Measurements from ENCODE around the gene PCDHGC4.

The PCDHGC4 gene

DNA sequence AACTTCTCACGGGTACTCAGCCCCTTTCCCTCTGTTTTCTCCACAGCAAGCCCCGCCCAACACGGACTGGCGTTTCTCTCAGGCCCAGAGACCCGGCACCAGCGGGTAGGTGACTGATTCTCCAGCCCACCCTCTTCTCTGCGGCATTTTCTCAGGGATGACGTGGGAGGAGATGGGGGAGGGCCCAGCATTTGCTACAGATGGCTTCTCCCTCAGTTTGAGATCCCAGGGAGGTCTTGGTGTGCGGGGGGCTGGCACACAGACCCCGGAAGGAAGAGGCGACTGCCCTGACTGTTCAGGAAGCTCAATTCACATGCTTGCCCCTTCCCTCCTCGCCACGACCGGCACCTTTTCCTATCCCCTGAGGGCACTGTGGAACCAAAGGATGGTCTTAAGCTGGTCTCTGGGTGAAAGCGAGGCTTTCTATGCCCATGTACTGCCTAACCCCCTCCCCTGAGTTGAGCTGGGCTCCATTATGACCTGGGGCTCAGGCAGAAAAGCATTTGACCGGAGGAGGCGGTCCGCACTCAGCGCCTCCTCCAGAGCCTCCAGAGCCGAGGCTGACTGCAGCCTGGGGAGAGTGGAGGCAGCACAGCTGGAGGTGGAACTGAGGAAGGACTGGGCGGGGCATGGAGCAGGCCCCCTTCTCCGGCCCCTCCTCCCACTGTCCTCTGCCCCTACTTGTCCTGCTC lies 10.1 kb downstream of the PCDHGC4 start:
- FAIRE-seq = peak; percentile 5

DNA sequence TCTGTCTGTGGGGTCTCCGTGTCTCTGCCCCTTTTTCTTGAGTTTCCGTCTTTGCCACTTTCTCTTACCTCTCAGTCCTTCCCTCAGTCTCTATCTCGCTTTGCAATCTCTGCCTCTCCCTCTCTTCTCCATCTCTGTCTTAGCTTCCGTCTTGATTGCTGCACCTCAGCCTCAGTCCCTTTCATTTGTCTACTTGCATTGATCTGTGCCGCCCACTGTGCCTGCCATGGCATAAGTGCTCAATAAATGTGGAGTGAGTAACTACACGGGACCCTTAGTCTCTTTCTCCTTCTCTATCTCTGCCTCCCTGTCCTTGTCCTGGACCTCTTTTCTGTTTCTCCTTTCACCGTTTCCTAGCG lies 10.6 kb downstream of the PCDHGC4 start:
- DNase-seq (ENCODE audit: insufficient read length, low spot score) = no peak
- FAIRE-seq = no peak

More for the DNA sequence above, 10.1 kb downstream of the PCDHGC4 start:
- DNase-seq (ENCODE audit: insufficient read length, low spot score) = no peak
- TF ChIP-seq SPI1 (IDR thresholded peaks at IDR 0.05; ENCODE audit: low read depth, low read length) = no peak
- no peak for TF ChIP-seq POU2F2 (IDR thresholded peaks at IDR 0.05; ENCODE audit: low read depth, low read length)
- no peak for TF ChIP-seq POLR2A (IDR thresholded peaks at IDR 0.05; ENCODE audit: low read depth, low read length)
- no peak for TF ChIP-seq PAX5 (IDR thresholded peaks at IDR 0.05; ENCODE audit: insufficient read depth, low read length, severe bottlenecking)
- no peak for TF ChIP-seq POLR2AphosphoS5 (IDR thresholded peaks at IDR 0.05; ENCODE audit: low read depth, low read length)
- TF ChIP-seq TAF1 (IDR thresholded peaks at IDR 0.05; ENCODE audit: low read depth, low read length) = no peak

DNA sequence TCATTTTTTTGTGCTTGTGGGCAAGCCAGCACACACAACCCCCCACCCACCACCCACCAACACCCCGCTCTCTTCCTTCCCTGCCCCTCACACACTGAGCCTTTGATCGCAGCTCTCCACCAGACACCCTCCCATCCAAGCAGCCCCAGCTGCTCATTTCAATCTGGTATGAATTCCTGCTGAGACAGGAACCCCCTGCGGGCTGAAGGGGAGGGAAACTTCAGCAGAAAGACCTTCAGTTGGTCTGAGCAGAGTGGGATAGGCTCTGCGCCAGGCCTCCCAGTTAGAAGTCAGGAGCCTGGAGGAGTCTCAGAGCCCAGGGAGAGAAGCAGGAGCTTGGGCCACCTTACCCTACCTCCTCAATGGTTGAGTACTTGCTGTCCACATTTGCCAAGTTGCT lies 11.2 kb downstream of the PCDHGC4 start:
- DNase-seq (ENCODE audit: insufficient read length, low spot score) = no peak
- FAIRE-seq = no peak
- TF ChIP-seq SPI1 (IDR thresholded peaks at IDR 0.05; ENCODE audit: low read depth, low read length) (no peak), TAF1 (IDR thresholded peaks at IDR 0.05; ENCODE audit: low read depth, low read length) (no peak), POU2F2 (IDR thresholded peaks at IDR 0.05; ENCODE audit: low read depth, low read length) (no peak), POLR2AphosphoS5 (IDR thresholded peaks at IDR 0.05; ENCODE audit: low read depth, low read length) (no peak)

More for the DNA sequence above, 10.6 kb downstream of the PCDHGC4 start:
- TF ChIP-seq POLR2AphosphoS5 (IDR thresholded peaks at IDR 0.05; ENCODE audit: low read depth, low read length) = no peak
- no peak for TF ChIP-seq PAX5 (IDR thresholded peaks at IDR 0.05; ENCODE audit: insufficient read depth, low read length, severe bottlenecking)
- TF ChIP-seq SPI1 (IDR thresholded peaks at IDR 0.05; ENCODE audit: low read depth, low read length) = no peak
- no peak for TF ChIP-seq POU2F2 (IDR thresholded peaks at IDR 0.05; ENCODE audit: low read depth, low read length)
- TF ChIP-seq POLR2A (IDR thresholded peaks at IDR 0.05; ENCODE audit: low read depth, low read length) = no peak
- TF ChIP-seq TAF1 (IDR thresholded peaks at IDR 0.05; ENCODE audit: low read depth, low read length) = no peak

DNA sequence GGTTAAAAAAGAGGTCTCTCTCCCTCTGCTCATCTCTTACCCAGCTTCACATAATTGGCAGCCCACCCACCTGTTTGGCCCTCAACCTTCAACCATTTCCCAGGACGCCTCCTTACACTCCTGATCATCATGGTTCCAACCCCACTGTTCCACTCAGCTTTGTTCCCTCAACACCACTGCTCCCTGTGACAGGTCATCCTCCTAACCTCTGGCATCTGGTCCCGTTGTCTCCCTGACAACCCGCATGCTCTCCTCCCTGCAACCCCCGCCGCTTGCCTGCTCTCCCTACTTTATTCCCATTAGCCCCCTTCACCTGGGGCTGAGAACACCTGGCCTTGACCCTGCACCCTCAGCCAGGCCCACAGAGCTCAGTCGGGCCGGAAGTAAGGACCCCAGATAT lies 16.9 kb downstream of the PCDHGC4 start:
- FAIRE-seq (peak; percentile 5), DNase-seq (ENCODE audit: insufficient read length, low spot score) (no peak)
- TF ChIP-seq POLR2AphosphoS5 (IDR thresholded peaks at IDR 0.05; ENCODE audit: low read depth, low read length) (no peak), TAF1 (IDR thresholded peaks at IDR 0.05; ENCODE audit: low read depth, low read length) (no peak), POLR2A (IDR thresholded peaks at IDR 0.05; ENCODE audit: low read depth, low read length) (no peak), PAX5 (IDR thresholded peaks at IDR 0.05; ENCODE audit: insufficient read depth, low read length, severe bottlenecking) (no peak), POU2F2 (IDR thresholded peaks at IDR 0.05; ENCODE audit: low read depth, low read length) (no peak), SPI1 (IDR thresholded peaks at IDR 0.05; ENCODE audit: low read depth, low read length) (no peak)

DNA sequence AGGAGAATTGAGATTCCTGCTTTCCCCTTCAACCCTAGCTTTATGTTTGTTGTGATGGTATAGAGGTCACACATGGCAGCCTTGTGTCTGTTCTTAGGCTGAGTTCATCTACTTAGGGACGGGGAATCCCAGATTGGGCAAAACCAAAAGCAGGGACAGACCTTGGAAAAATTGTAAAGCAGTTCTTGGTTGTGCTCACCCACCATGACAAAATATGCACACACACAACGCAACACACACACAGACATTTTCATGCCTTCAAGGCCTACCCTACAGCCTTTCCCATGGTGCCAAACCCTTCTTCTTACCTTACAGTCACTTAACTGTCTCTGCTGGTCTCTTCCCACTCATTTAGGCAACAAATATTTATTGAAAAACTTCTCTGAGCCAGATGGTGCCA lies 18.9 kb downstream of the PCDHGC4 start:
- FAIRE-seq (peak; percentile 90), DNase-seq (ENCODE audit: insufficient read length, low spot score) (no peak)
- TF ChIP-seq POU2F2 (IDR thresholded peaks at IDR 0.05; ENCODE audit: low read depth, low read length) = no peak
- no peak for TF ChIP-seq POLR2AphosphoS5 (IDR thresholded peaks at IDR 0.05; ENCODE audit: low read depth, low read length)
- peak; percentile 68 for TF ChIP-seq PAX5 (IDR thresholded peaks at IDR 0.05; ENCODE audit: insufficient read depth, low read length, severe bottlenecking)
- TF ChIP-seq SPI1 (IDR thresholded peaks at IDR 0.05; ENCODE audit: low read depth, low read length) = no peak
- TF ChIP-seq POLR2A (IDR thresholded peaks at IDR 0.05; ENCODE audit: low read depth, low read length) = no peak

DNA sequence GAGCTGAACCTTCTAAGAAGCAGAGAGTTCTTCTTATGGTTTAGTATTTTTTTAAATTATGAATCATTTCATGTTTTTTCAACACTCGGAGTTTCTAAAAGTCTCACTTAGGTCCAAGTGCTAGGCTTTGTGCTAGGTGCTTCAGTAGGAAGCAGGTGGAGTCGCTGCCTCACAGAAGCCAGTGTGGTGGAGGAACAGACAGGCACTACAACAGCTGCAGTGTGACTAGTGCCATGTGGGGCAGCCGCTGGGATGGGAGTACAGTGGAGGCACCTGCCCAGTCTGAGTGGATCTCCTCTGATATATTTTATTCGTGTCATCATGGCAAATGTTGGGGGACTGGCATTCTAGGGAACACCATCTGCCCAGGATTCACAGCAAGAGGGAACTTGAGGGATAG lies 19.4 kb downstream of the PCDHGC4 start:
- peak; percentile 50 for FAIRE-seq
- DNase-seq (ENCODE audit: insufficient read length, low spot score) = no peak
- no peak for TF ChIP-seq POU2F2 (IDR thresholded peaks at IDR 0.05; ENCODE audit: low read depth, low read length)
- TF ChIP-seq PAX5 (IDR thresholded peaks at IDR 0.05; ENCODE audit: insufficient read depth, low read length, severe bottlenecking) = no peak
- no peak for TF ChIP-seq SPI1 (IDR thresholded peaks at IDR 0.05; ENCODE audit: low read depth, low read length)
- no peak for TF ChIP-seq TAF1 (IDR thresholded peaks at IDR 0.05; ENCODE audit: low read depth, low read length)
- TF ChIP-seq POLR2A (IDR thresholded peaks at IDR 0.05; ENCODE audit: low read depth, low read length) = no peak
- TF ChIP-seq POLR2AphosphoS5 (IDR thresholded peaks at IDR 0.05; ENCODE audit: low read depth, low read length) = no peak

DNA sequence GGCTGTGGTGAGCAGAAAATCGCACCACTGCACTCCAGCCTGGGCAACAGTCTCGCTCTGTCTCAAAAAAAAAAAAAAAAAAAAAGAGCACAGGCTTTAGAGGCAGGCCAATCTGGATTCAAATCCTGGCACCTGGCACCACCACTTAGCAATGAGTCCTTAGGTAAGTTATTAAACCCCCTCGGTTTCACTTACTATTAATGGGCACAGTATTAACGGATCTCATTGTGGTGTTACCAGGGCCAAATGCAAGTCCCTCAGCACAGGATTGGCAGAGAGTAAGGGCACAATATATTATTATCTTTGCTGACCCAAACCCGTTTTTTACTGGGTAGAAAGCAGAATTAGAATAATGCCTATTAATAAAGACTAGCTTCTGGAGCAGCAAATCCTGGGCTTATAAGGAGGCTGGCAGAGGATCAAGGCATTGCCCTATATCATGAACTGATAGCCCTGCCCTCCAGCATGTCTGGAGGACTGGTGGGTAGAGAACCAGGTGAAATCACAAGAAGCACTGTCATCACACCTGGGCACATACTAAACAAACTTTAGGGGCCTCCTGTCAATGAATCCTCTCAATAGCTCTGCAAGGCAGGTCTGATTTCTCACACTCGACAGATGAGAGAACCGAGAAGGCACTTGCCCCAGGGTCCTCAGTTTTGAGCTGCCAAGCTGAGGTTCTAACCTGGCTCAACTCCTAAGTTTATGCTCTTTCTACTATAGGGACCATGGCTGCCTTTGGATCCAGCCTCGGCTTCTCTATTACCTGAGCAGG lies 21.7 kb downstream of the PCDHGC4 start:
- no peak for DNase-seq (ENCODE audit: insufficient read length, low spot score)
- peak; percentile 80 for FAIRE-seq
- TF ChIP-seq POLR2A (IDR thresholded peaks at IDR 0.05; ENCODE audit: low read depth, low read length) (no peak), POU2F2 (IDR thresholded peaks at IDR 0.05; ENCODE audit: low read depth, low read length) (no peak), PAX5 (IDR thresholded peaks at IDR 0.05; ENCODE audit: insufficient read depth, low read length, severe bottlenecking) (no peak), SPI1 (IDR thresholded peaks at IDR 0.05; ENCODE audit: low read depth, low read length) (no peak), TAF1 (IDR thresholded peaks at IDR 0.05; ENCODE audit: low read depth, low read length) (no peak), POLR2AphosphoS5 (IDR thresholded peaks at IDR 0.05; ENCODE audit: low read depth, low read length) (no peak)

DNA sequence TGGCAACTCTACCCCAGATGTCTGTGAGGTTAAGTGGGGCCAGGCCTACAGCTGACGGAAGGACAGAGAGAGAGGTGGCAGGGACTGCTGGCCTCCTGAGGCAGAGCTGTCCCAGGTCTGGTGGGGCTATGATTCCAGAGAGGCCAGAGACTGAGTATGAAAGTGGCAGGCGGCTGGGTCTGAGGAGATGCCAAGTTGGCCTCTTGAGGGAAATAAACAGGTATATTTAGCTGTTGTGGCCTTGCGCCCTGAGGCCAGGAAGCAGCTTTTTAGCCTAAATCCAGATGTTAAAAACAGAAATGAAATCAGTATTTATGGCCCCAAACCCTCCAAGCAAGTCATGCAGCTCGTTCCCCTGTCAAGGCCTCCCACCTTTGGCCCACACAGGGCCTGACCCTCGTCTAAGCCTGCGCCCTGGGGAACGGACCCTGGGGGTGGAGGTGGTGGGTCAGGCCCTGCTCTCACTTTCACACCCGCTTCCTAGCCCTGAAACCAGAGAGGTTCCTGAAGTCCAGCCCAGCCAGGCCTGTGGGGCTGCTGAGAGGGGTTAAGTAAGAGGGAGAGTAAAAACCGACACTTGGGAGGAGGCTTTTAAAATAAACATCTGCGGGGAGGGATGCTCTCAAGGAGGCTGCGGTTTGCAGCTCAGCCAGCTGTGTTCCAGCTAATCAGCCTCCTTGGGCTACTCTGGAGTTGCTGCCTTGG lies 22.7 kb downstream of the PCDHGC4 start:
- TF ChIP-seq PAX5 (IDR thresholded peaks at IDR 0.05; ENCODE audit: insufficient read depth, low read length, severe bottlenecking) = no peak
- TF ChIP-seq SPI1 (IDR thresholded peaks at IDR 0.05; ENCODE audit: low read depth, low read length) = peak; percentile 34; the same call in 1 of the 2 replicates
- DNase-seq (ENCODE audit: insufficient read length, low spot score) (no peak), FAIRE-seq (peak; percentile 92)

DNA sequence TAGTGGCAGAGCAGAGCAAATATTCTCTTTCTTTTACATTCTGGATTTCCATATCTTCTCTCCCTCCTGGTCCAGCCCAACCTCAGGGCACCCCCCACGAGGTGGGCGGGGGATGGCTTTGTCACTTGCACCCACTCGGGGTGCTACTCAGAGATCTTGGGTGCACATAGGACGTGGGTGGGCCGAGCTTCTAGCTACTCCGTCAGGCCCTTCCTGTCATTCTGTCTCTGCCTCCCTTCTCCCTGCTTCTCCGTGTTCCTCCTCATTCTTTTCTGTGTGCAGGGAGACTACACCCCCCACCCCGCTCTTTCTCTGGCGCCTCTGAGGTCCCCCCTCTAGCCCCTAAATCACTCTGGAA lies 23.6 kb downstream of the PCDHGC4 start:
- no peak for DNase-seq (ENCODE audit: insufficient read length, low spot score)
- FAIRE-seq = peak; percentile 73
- no peak for TF ChIP-seq POLR2AphosphoS5 (IDR thresholded peaks at IDR 0.05; ENCODE audit: low read depth, low read length)
